Measurements from ENCODE around the gene POM121L12.

POM121L12 gene

DNA sequence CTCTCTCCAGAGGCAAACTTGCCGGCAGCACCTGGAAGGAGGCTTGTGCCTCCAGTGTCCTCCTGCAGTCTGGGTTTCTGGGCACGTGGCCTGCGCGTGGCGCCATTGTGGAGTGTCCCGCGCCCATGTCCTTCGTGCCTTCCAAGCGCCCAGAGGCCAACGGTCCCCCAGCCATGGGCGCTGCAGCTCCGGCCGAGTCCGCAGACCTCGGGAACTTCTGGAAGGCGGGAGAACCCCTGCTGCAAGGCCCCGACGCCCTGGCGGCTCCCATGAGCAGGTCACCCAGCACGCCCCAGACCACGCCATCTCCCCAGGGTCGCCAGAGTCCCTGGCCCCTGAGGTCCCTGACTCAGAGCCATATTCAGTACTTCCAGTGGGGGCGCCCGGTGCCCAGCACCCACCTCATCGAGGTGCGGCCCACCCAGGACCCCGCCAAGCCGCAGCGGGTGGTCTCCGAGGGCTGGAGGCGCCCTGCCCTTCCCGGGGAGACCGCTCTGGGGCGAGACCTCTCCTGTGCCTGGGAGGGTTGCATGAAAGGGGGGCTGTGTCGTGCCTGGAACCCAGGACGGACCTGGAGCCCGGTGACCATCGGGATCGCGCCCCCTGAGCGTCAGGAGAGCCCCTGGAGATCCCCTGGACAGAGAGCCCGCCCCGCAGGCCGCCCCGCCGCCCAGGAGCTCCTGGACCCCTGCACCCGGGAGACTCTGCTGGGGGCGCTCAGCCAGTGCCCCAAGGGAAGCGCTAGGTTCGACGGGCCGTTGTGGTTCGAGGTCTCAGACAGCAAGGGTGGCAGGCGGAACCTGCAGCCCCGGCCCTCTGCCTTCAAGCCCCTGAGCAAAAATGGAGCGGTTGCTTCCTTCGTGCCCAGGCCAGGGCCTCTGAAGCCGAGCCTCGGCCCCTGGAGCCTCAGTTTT is at the start of gene POM121L12:
POM121L12 (plus strand) TSS at position 135 of the 914 bp plus-strand sequence; CDS start at position 174, 39 bp downstream.
- no peak for DNase-seq

- no peak for DNase-seq
Observed at GRCh38 chr7:52992001-52992400, 43.4 kb upstream of the POM121L12 start.

- DNase-seq = no peak
Observed at GRCh38 chr7:52992479-52993162, 42.8 kb upstream of the POM121L12 start.

DNA sequence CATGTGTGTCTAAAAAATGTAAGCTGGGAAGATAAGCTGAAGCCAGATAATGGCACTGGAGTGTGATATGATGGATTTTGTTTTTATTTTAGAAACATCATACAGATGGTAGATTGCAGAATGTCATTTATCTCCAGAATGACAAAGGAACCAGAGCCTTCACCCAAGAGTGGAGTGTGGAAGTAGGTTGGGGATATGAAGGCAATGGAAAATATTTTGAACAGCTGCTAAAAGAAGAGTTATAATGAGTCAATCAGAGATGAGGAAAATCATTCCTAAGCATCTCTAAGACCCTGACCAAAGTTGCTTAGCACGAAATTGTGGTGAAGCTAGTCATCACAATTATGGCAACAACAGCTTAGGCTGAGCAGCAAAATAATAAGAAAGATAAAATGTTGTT is 39.8 kb upstream of the POM121L12 start:
- no peak for DNase-seq

DNA sequence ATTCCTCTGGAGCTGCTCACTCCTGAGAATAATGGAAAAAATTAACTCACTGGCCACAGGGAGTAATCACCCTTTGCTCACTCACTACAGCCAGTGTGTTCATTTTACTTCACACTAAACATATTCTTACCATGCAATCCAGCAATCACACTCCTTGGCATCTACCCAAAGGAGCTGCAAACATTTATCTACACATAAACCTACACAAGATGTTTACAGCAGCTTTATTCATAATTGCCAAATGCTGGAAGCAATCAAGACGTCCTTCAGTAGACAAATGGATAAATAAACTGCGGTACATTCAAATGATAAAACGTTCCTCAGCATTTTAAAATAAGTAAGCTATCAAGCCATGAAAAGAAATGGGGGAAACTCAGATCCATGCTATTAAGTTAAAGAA is 34.2 kb upstream of the POM121L12 start:
- no peak for DNase-seq

DNA sequence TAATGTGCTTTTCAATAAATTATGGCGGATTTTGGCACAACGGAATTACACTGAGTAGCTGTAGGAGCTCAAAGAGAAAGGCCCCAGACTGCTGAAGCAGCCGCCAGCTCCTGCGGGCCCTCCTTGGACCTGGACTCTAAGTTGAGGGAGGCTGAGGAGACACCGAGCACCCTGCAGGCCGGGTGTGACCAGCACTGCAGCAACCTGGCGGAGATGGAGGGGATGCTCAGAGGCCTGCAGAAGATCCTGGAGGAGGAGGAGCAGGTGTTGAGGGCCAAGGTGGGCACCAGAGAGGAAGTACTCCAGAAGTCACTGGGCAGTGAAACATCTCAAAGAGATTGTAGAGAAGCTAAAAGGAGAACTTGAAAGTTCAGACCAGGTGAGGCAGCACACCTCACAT is 33.0 kb upstream of the POM121L12 start:
- DNase-seq = no peak

- DNase-seq = no peak
Observed at GRCh38 chr7:53003653-53004445, 31.6 kb upstream of the POM121L12 start.

DNA sequence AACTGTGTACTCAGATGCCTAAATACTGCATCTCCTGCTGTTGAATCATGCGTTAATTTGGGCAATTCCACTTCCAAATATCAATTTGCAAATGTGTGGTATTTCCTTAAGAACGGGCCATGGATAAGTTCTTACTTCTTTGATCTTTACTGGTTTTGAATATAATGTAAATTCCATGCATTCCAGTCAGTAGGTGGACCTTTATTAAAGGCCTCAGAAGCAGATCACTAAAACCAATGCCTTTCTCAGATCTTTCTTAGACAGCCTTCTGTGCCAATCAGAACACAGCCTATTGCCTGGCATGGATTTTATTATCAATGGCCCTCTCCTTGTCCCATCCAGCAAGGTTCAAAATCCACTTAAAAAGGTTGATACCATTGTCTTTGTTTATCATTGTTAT is 21.5 kb upstream of the POM121L12 start:
- no peak for DNase-seq

GRCh38 chr7:53015463-53015862 is 20.0 kb upstream of the POM121L12 start:
- DNase-seq = no peak

- no peak for DNase-seq
Observed at GRCh38 chr7:53022893-53023292, 12.5 kb upstream of the POM121L12 start.

- no peak for DNase-seq
Observed at GRCh38 chr7:53048638-53049037, 13.2 kb downstream of the POM121L12 start.

DNA sequence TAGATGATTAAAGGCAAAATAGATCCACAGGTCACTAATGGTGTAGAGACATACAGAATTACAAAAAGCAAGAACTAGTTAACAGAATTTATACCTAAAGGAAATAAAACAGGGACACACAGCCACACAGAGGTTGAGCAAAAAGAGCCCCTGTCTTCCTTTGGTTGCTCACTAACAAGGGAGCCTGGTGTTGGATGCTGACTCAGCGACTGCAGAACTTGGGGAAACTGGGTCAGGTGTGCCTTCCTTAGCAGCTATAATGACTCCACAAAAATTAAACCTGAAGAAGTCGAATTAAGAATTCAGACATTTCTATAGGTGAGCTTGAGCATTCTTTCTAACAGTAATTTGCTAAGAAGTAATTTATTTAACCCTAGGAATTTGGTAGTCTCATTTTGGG is 15.0 kb downstream of the POM121L12 start:
- DNase-seq = no peak

DNA sequence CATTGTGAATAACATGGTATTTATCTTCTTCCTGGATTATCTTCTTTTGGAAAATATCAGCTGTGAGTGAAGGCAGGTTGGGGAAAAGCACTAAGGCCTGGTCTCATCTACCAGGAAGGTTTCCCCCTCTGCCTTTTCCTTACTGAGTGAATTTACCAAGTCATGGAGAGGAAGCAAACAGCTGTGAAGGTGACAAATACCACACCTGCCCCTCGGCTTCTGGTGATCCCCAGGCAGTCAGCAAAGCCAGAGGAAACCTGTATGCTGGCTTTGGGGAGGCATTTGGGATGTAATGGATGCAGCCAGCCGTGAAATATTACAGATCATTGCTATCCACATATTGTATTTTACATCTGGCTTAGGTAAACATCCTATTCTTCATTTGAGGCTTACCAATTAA is 24.2 kb downstream of the POM121L12 start:
- DNase-seq = no peak

- DNase-seq = no peak
Observed at GRCh38 chr7:53060066-53060465, 24.6 kb downstream of the POM121L12 start.

GRCh38 chr7:53062796-53063195 is 27.4 kb downstream of the POM121L12 start:
- no peak for DNase-seq

DNA sequence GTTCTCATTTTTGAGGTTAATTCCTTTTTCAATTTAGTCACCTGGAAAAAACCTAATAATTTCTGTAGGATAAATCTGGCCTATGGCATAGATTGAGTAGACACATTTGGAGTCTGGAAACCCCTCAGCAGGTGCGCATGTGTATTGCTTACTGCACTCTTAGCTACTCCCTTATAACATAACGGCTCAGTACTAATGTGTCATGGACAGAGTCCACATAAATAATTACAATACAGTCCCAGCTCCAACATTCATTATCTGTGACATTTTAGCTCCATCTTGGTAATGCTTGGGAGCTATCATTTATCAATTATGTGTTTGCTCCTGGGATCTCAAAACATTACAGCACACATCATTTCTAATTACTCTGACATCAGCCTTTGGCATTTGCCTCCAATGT is 33.2 kb downstream of the POM121L12 start:
- DNase-seq = no peak

DNA sequence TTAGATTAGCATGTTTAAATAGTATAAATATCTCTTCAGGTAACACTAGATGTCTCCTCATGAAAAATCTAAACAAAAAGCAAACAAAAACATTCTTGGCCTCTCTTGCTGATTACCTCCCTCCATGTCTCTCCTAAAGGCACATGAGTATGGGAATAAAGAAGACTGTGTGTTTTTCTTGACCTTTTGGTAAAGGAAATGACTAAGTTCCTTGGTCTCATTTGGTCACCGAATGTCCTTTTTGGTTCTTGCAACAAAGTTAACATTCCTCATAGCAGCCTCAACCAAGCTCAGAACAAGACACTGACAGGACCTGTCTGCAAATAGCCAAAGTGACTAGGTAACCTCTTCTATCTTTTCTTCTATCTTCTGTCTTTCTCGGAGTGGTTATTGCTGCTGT is 35.5 kb downstream of the POM121L12 start:
- no peak for DNase-seq
